Spleen (tissue), 7 donors: ENCODE measurements around the gene THNSL1.

ENCODE experiments used
- CTCF ChIP-seq, 11 experiments: fragments of 200-600 bp in 7 of 11; fragments of 450-650 bp in 4 of 11; sonication (generic) in 4 of 11; IDR thresholded peaks in 8 of 11; conservative IDR thresholded peaks in 3 of 11; 1 replicate in 7 of 11; 2 replicates in 4 of 11; pipeline versions ENCODE4 v1.4.0 to v1.8.0; 2016 to 2021; ENCODE audit warnings: antibody characterized with exemption in 11 of 11, inconsistent platforms in 4 of 11, mild to moderate bottlenecking in 1 of 11
- POLR2AphosphoS5 ChIP-seq, 3 donors: sonication (generic); formaldehyde crosslinking; IDR thresholded peaks; one replicate each; pipeline ENCODE4 v1.5.1; 2017; ENCODE audit warnings: antibody characterized with exemption in 3 of 3
- donor health status: DM: no; HTN: no; CAD: no; lungs with moderate emphysema.
- donor health status: DM: no; HTN: no; CAD: no.
- donor health status: DM: no; HTN: no; CAD: no.

GRCh38 chr10:25023278-25023677 lies 6.9 kb downstream of the THNSL1 start:
- TF ChIP-seq CTCF (IDR thresholded peaks at IDR 0.05 in 8 of 11, conservative IDR thresholded peaks at IDR 0.05 in 3 of 11), result no peak
- TF ChIP-seq POLR2AphosphoS5 (IDR thresholded peaks at IDR 0.05), result no peak
